ENCODE results near the gene SKIDA1.

The SKIDA1 gene

GRCh38 chr10:21507150-21507549 is 18.3 kb downstream of the SKIDA1 start:
- Histone ChIP-seq H3K27me3 (ENCODE audit: low read depth) (no peaks in the 10 kb centered on the region), H3K9me3 (no peaks in the 10 kb centered on the region), H3K4me1 (peaks cover 24% of the 10 kb centered on the region), H3K4me3 (no peak overlapping the region), H3K36me3 (replicated peaks) (no peaks in the 10 kb centered on the region)
- in situ Hi-C loops (cut with MboI; ENCODE audit: low sequenced_read_pairs) = no loop called here
- no peak for DNase-seq (ENCODE audit: low spot score in 2 of 2)

GRCh38 chr10:21506351-21506750 is 19.1 kb downstream of the SKIDA1 start:
- H3K9me3 ChIP-seq = no peaks in the 10 kb centered on the region
- no peak for DNase-seq (ENCODE audit: low spot score in 2 of 2)
- in situ Hi-C loops (cut with MboI; ENCODE audit: low sequenced_read_pairs) = no loop called here
- H3K4me1 ChIP-seq = peaks cover 24% of the 10 kb centered on the region
- H3K27me3 ChIP-seq (ENCODE audit: low read depth) = no peaks in the 10 kb centered on the region
- no peak overlapping the region for H3K4me3 ChIP-seq
- H3K36me3 ChIP-seq (replicated peaks) = no peaks in the 10 kb centered on the region

- no peaks in the 10 kb centered on the region for H3K27me3 ChIP-seq (ENCODE audit: low read depth)
- H3K36me3 ChIP-seq (replicated peaks) = no peaks in the 10 kb centered on the region
- in situ Hi-C loops (cut with MboI; ENCODE audit: low sequenced_read_pairs) = no loop called here
- no peak for DNase-seq (ENCODE audit: low spot score in 2 of 2)
- H3K9me3 ChIP-seq = no peaks in the 10 kb centered on the region
- no peak overlapping the region for H3K4me3 ChIP-seq
- H3K4me1 ChIP-seq = peaks cover 24% of the 10 kb centered on the region
Observed at GRCh38 chr10:21505711-21506278, 19.7 kb downstream of the SKIDA1 start.

GRCh38 chr10:21503542-21503941 is 21.9 kb downstream of the SKIDA1 start:
- in situ Hi-C loops (cut with MboI; ENCODE audit: low sequenced_read_pairs) = no loop called here
- peaks cover 23% of the 10 kb centered on the region for H3K4me1 ChIP-seq
- no peaks in the 10 kb centered on the region; the same call in 1 of the 2 replicates for H3K27me3 ChIP-seq (ENCODE audit: low read depth)
- no peaks in the 10 kb centered on the region for H3K9me3 ChIP-seq
- no peaks in the 10 kb centered on the region for H3K36me3 ChIP-seq (replicated peaks)
- no peak for DNase-seq (ENCODE audit: low spot score in 2 of 2)
- H3K4me3 ChIP-seq = no peak overlapping the region

GRCh38 chr10:21502348-21502740 is 23.1 kb downstream of the SKIDA1 start:
- peaks cover 24% of the 10 kb centered on the region for H3K4me1 ChIP-seq
- no peak for DNase-seq (ENCODE audit: low spot score in 2 of 2)
- H3K27me3 ChIP-seq (ENCODE audit: low read depth) = no peaks in the 10 kb centered on the region; the same call in 1 of the 2 replicates
- no peaks in the 10 kb centered on the region for H3K9me3 ChIP-seq
- no peaks in the 10 kb centered on the region for H3K36me3 ChIP-seq (replicated peaks)
- no peak overlapping the region for H3K4me3 ChIP-seq
- in situ Hi-C loops (cut with MboI; ENCODE audit: low sequenced_read_pairs) = no loop called here

GRCh38 chr10:21501731-21502347 is 23.6 kb downstream of the SKIDA1 start:
- Histone ChIP-seq H3K4me1 (peaks cover 24% of the 10 kb centered on the region), H3K4me3 (no peak overlapping the region), H3K36me3 (replicated peaks) (no peaks in the 10 kb centered on the region), H3K9me3 (no peaks in the 10 kb centered on the region), H3K27me3 (ENCODE audit: low read depth) (no peaks in the 10 kb centered on the region; the same call in 1 of the 2 replicates)
- DNase-seq (ENCODE audit: low spot score in 2 of 2) = no peak
- in situ Hi-C loops (cut with MboI; ENCODE audit: low sequenced_read_pairs) = no loop called here

- H3K9me3 ChIP-seq = no peaks in the 10 kb centered on the region
- no peak for DNase-seq (ENCODE audit: low spot score in 2 of 2)
- peaks cover 24% of the 10 kb centered on the region for H3K4me1 ChIP-seq
- no peak overlapping the region for H3K4me3 ChIP-seq
- in situ Hi-C loops (cut with MboI; ENCODE audit: low sequenced_read_pairs) = no loop called here
- no peaks in the 10 kb centered on the region for H3K36me3 ChIP-seq (replicated peaks)
- H3K27me3 ChIP-seq (ENCODE audit: low read depth) = no peaks in the 10 kb centered on the region; the same call in 1 of the 2 replicates
Observed at GRCh38 chr10:21501091-21501490, 24.4 kb downstream of the SKIDA1 start.

GRCh38 chr10:21500578-21500910 is 24.9 kb downstream of the SKIDA1 start:
- no peak for DNase-seq (ENCODE audit: low spot score in 2 of 2)
- in situ Hi-C loops (cut with MboI; ENCODE audit: low sequenced_read_pairs) = no loop called here
- Histone ChIP-seq H3K4me1 (peaks cover 24% of the 10 kb centered on the region), H3K27me3 (ENCODE audit: low read depth) (no peaks in the 10 kb centered on the region; the same call in 1 of the 2 replicates), H3K9me3 (no peaks in the 10 kb centered on the region), H3K4me3 (no peak overlapping the region), H3K36me3 (replicated peaks) (no peaks in the 10 kb centered on the region)

GRCh38 chr10:21499701-21500577 is 25.5 kb downstream of the SKIDA1 start:
- Histone ChIP-seq H3K36me3 (replicated peaks) (no peaks in the 10 kb centered on the region), H3K4me1 (peaks cover 24% of the 10 kb centered on the region), H3K27me3 (ENCODE audit: low read depth) (no peaks in the 10 kb centered on the region; the same call in 1 of the 2 replicates), H3K9me3 (no peaks in the 10 kb centered on the region), H3K4me3 (no peak overlapping the region)
- in situ Hi-C loops (cut with MboI; ENCODE audit: low sequenced_read_pairs) = loop anchor here (25.0 kb wide), 2 partner anchors 413 to 462 kb away; no protein-coding TSS in a partner anchor
- no peak for DNase-seq (ENCODE audit: low spot score in 2 of 2)

GRCh38 chr10:21498986-21499385 is 26.5 kb downstream of the SKIDA1 start:
- in situ Hi-C loops (cut with MboI; ENCODE audit: low sequenced_read_pairs) = loop anchor here (25.0 kb wide), 2 partner anchors 412 to 463 kb away; no protein-coding TSS in a partner anchor
- no peak overlapping the region for H3K4me3 ChIP-seq

GRCh38 chr10:21498377-21498776 is 27.1 kb downstream of the SKIDA1 start:
- Histone ChIP-seq H3K9me3 (no peaks in the 10 kb centered on the region), H3K36me3 (replicated peaks) (no peaks in the 10 kb centered on the region), H3K4me3 (no peak overlapping the region), H3K4me1 (peaks cover 15% of the 10 kb centered on the region), H3K27me3 (ENCODE audit: low read depth) (no peaks in the 10 kb centered on the region; the same call in 1 of the 2 replicates)
- no peak for DNase-seq (ENCODE audit: low spot score in 2 of 2)
- in situ Hi-C loops (cut with MboI; ENCODE audit: low sequenced_read_pairs) = loop anchor here (25.0 kb wide), 2 partner anchors 411 to 464 kb away; no protein-coding TSS in a partner anchor

More at GRCh38 chr10:21498986-21499385, 26.5 kb downstream of the SKIDA1 start:
- H3K4me1 ChIP-seq = peaks cover 21% of the 10 kb centered on the region
- H3K27me3 ChIP-seq (ENCODE audit: low read depth) = no peaks in the 10 kb centered on the region; the same call in 1 of the 2 replicates
- no peak for DNase-seq (ENCODE audit: low spot score in 2 of 2)
- no peaks in the 10 kb centered on the region for H3K36me3 ChIP-seq (replicated peaks)
- H3K9me3 ChIP-seq = no peaks in the 10 kb centered on the region

GRCh38 chr10:21497177-21497807 is 28.2 kb downstream of the SKIDA1 start:
- H3K9me3 ChIP-seq = no peaks in the 10 kb centered on the region
- peak; percentile 82 to 98 for DNase-seq (ENCODE audit: low spot score in 2 of 2)
- H3K4me1 ChIP-seq = peaks cover 5% of the 10 kb centered on the region
- in situ Hi-C loops (cut with MboI; ENCODE audit: low sequenced_read_pairs) = loop anchor here (25.0 kb wide), 2 partner anchors 410 to 465 kb away; no protein-coding TSS in a partner anchor
- H3K36me3 ChIP-seq (replicated peaks) = no peaks in the 10 kb centered on the region
- H3K27me3 ChIP-seq (ENCODE audit: low read depth) = no peaks in the 10 kb centered on the region; the same call in 1 of the 2 replicates
- peak overlapping the region; percentile 72 for H3K4me3 ChIP-seq

Data from HAP-1 (cell line).